GM12864 (cell line): ENCODE data around the gene TRABD.

Experiments
- DNase-seq: peaks from one replicate; pipeline ENCODE4 v3.0.0-alpha.2; 2011; ENCODE audit warnings: low read depth
- H3K4me3 ChIP-seq: 2 replicates; pipeline ENCODE4 v1.5.1; 2011; ENCODE audit warnings: mild to moderate bottlenecking, low read depth, low read length, control low read depth
- CTCF ChIP-seq: IDR thresholded peaks from 2 replicates; pipeline ENCODE4 v1.5.1; 2011; ENCODE audit warnings: low read depth, mild to moderate bottlenecking, moderate library complexity, low read length, control low read depth, inconsistent platforms; ENCODE audit errors: missing control alignments

Gene TRABD

DNA sequence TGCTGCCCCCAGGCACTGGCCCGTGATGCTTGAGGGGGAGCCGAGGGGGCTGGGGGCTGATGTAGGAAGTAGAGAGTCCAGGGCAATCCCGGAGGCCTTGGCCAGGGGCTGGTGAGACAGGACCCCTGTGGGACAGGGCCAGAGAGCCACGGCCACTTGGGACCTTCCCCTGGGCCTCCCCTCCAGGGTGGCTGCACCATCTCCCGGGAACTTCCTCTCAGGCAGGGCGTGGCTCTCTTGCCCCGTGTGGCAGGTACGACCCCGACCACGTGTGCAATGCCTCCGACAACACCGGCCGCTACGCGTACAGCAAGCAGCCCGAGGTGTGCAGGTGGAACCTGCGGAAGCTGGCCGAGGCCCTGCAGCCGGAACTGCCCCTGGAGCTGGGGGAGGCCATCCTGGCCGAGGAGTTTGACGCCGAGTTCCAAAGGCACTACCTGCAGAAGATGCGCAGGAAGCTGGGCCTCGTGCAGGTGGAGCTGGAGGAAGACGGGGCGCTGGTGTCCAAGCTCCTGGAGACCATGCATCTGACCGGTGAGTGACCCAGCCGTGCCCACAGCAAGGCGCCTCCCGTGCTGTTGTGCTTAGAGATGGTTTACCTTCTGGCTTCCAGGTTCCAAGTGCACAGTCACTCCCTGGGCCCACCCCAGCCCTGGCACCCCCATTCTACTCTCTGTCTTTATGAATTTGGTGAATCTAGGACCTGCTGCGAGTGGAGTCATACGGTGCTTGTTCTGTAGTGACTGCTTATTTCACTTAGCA, 24.8 kb downstream of the TRABD start:
- no peak for DNase-seq
- H3K4me3 ChIP-seq, result no peak overlapping the region
- no peak for TF ChIP-seq CTCF

GRCh38 chr22:50211147-50211546, 25.4 kb downstream of the TRABD start:
- H3K4me3 ChIP-seq, result no peak overlapping the region
- TF ChIP-seq CTCF, result no peak
- no peak for DNase-seq

GRCh38 chr22:50213263-50213662, 27.6 kb downstream of the TRABD start:
- H3K4me3 ChIP-seq, result no peak overlapping the region
- DNase-seq, result no peak
- no peak for TF ChIP-seq CTCF

DNA sequence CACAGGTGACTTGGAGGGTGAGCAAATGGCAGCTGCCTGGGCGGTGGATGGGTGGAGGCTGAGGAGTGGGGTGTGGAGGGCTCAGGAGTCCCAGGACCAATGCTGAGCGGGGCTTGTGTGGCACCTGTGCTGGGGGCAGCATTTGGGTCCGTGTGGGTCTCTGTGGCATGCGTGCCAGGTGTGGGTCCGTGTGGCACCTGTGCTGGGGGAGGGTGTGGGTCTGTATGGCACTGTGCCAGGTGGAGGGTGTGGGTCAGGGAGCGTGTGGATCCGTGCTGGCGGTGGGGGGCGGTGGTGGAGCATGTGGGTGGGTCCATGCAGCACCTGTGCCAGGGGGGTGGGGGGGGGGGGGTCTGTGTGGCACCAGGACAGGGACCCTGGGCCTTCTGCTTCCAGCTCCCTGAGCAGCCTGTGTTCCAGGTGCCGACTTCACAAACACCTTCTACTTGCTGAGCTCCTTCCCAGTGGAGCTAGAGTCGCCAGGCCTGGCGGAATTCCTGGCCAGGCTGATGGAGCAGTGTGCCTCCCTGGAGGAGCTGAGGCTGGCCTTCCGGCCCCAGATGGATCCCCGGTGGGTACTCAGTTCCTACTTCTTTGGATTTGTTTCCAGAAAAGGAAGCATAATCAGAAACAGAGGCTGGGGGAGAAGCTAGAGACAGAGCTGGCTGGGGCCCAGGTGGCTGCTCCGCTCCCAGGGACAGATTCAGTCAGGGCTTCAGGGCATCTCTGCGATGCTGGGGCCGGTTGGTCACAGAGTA, 29.8 kb downstream of the TRABD start:
- TF ChIP-seq CTCF, result no peak
- H3K4me3 ChIP-seq, result no peak overlapping the region
- DNase-seq, result no peak

GRCh38 chr22:50216055-50216683, 30.5 kb downstream of the TRABD start:
- no peak for DNase-seq

More at GRCh38 chr22:50216055-50216683, 30.5 kb downstream of the TRABD start:
- no peak overlapping the region for H3K4me3 ChIP-seq
- TF ChIP-seq CTCF, result no peak
